C4-2B (cell line): Measurements from ENCODE around the gene ADAM12.

ENCODE experiments used
- H3K27ac ChIP-seq: fragments of 450-650 bp; 2 replicates; pipeline ENCODE4 v1.5.1; 2017
- CTCF ChIP-seq: fragments of 450-650 bp; conservative IDR thresholded peaks from 2 replicates; pipeline ENCODE4 v1.5.1; 2017; ENCODE audit warnings: mild to moderate bottlenecking
- ZFX ChIP-seq: fragments of 450-650 bp; IDR thresholded peaks from 2 replicates; pipeline ENCODE4 v1.6.1; 2017

Gene ADAM12

GRCh38 chr10:126372396-126372795, 15.9 kb downstream of the ADAM12 start:
- TF ChIP-seq CTCF, result no peak
- TF ChIP-seq ZFX, result no peak
- H3K27ac ChIP-seq, result no peak overlapping the region

GRCh38 chr10:126369125-126369710, 19.1 kb downstream of the ADAM12 start:
- no peak for TF ChIP-seq ZFX
- TF ChIP-seq CTCF, result no peak
- no peak overlapping the region for H3K27ac ChIP-seq

GRCh38 chr10:126357169-126357568, 31.1 kb downstream of the ADAM12 start:
- TF ChIP-seq ZFX, result no peak
- no peak for TF ChIP-seq CTCF
- no peak overlapping the region for H3K27ac ChIP-seq

- no peak for TF ChIP-seq CTCF
- TF ChIP-seq ZFX, result no peak
- no peak overlapping the region for H3K27ac ChIP-seq
Observed at GRCh38 chr10:126353666-126354065, 34.6 kb downstream of the ADAM12 start.

GRCh38 chr10:126352453-126352852, 35.8 kb downstream of the ADAM12 start:
- TF ChIP-seq CTCF (no peak), ZFX (no peak)
- H3K27ac ChIP-seq, result no peak overlapping the region

- H3K27ac ChIP-seq, result no peak overlapping the region
- TF ChIP-seq ZFX, result no peak
- no peak for TF ChIP-seq CTCF
Observed at GRCh38 chr10:126351021-126351420, 37.3 kb downstream of the ADAM12 start.

- no peak for TF ChIP-seq CTCF
- TF ChIP-seq ZFX, result no peak
- no peak overlapping the region for H3K27ac ChIP-seq
Observed at GRCh38 chr10:126350216-126350992, 37.9 kb downstream of the ADAM12 start.
